ENCODE data around the gene NFATC2. TPM values are rescaled to one million over a fixed set of nuclear protein-coding genes. Genes with fewer than 3 reads are reported as not detected.

The NFATC2 gene
- total RNA-seq, 2 experiments from 2014 or later = 32.5 to 33.2 TPM

GRCh38 chr20:51493346-51493791 lies 49.1 kb downstream of the NFATC2 start:
- DNase-seq = peak in 3 of 14 experiments; percentile 23 to 70 (median 59)
- no peaks in the 10 kb centered on the region for H3K9me3 ChIP-seq (ENCODE audit: control insufficient read depth in 1 of 2, insufficient read depth in 1 of 2, low read length in 2 of 2)
- ChIA-PET CTCF (no interaction called here), POLR2A (interaction anchor here (1.3 to 3.1 kb wide), 4 partner anchors 16 to 48 kb away, joined by 4 to 22 read pairs (median 4); partner anchors contain the start of gene NFATC2)
- Mint-ChIP-seq H3K9me3 (no peaks in the 10 kb centered on the region), H3K4me1 (ENCODE audit: low read depth) (peaks cover 93% of the 10 kb centered on the region), H3K27me3 (no peaks in the 10 kb centered on the region), H3K27ac (peak overlapping the region; percentile 97), H3K4me3 (peak overlapping the region; percentile 50), H3K36me3 (ENCODE audit: low read depth) (peaks cover 42% of the 10 kb centered on the region)
- H3K4me3 ChIP-seq (ENCODE audit: low read length) = no peak overlapping the region
- peak; percentile 18 for ATAC-seq (ENCODE audit: poor library complexity)
- TF ChIP-seq, protein P1, sequence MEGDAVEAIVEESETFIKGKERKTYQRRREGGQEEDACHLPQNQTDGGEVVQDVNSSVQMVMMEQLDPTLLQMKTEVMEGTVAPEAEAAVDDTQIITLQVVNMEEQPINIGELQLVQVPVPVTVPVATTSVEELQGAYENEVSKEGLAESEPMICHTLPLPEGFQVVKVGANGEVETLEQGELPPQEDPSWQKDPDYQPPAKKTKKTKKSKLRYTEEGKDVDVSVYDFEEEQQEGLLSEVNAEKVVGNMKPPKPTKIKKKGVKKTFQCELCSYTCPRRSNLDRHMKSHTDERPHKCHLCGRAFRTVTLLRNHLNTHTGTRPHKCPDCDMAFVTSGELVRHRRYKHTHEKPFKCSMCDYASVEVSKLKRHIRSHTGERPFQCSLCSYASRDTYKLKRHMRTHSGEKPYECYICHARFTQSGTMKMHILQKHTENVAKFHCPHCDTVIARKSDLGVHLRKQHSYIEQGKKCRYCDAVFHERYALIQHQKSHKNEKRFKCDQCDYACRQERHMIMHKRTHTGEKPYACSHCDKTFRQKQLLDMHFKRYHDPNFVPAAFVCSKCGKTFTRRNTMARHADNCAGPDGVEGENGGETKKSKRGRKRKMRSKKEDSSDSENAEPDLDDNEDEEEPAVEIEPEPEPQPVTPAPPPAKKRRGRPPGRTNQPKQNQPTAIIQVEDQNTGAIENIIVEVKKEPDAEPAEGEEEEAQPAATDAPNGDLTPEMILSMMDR (IDR thresholded peaks at IDR 0.05) = no peak
- peak overlapping the region; percentile 62 to 71 for H3K27ac ChIP-seq (ENCODE audit: low read depth in 1 of 2, low read length in 2 of 2)
- H3K36me3 ChIP-seq (ENCODE audit: insufficient read depth, low read length) = peaks cover 16% of the 10 kb centered on the region
- H3K4me1 ChIP-seq (ENCODE audit: insufficient read depth, low read length) = peaks cover 87% of the 10 kb centered on the region
- no peaks in the 10 kb centered on the region for H3K27me3 ChIP-seq (ENCODE audit: control insufficient read depth in 1 of 2, insufficient read depth in 2 of 2, low read length in 2 of 2)
- intact Hi-C loops (cut with DNase I, micrococcal nuclease) = no loop called here

GRCh38 chr20:51492167-51493092 lies 50.1 kb downstream of the NFATC2 start:
- H3K4me3 ChIP-seq (ENCODE audit: low read length) = no peak overlapping the region
- Mint-ChIP-seq H3K27me3 (no peaks in the 10 kb centered on the region), H3K27ac (peak overlapping the region; percentile 97), H3K4me3 (peak overlapping the region; percentile 23), H3K36me3 (ENCODE audit: low read depth) (peaks cover 45% of the 10 kb centered on the region), H3K9me3 (no peaks in the 10 kb centered on the region), H3K4me1 (ENCODE audit: low read depth) (peaks cover 84% of the 10 kb centered on the region)
- intact Hi-C loops (cut with DNase I, micrococcal nuclease) = no loop called here
- TF ChIP-seq, protein P1 (IDR thresholded peaks at IDR 0.05) = no peak
- peak in 1 of 14 experiments; percentile 33 for DNase-seq
- H3K4me1 ChIP-seq (ENCODE audit: insufficient read depth, low read length) = peaks cover 84% of the 10 kb centered on the region
- ChIA-PET CTCF (interaction anchor here (0.9 kb wide), 1 partner anchor 10 kb away, joined by 4 read pairs; no protein-coding TSS in a partner anchor), POLR2A (interaction anchor here (1.2 to 3.1 kb wide), 3 partner anchors 8 to 49 kb away, joined by 3 to 22 read pairs (median 4); partner anchors contain the start of gene NFATC2)
- no peaks in the 10 kb centered on the region for H3K9me3 ChIP-seq (ENCODE audit: control insufficient read depth in 1 of 2, insufficient read depth in 1 of 2, low read length in 2 of 2)
- H3K36me3 ChIP-seq (ENCODE audit: insufficient read depth, low read length) = peaks cover 17% of the 10 kb centered on the region
- ATAC-seq (ENCODE audit: poor library complexity) = no peak
- H3K27me3 ChIP-seq (ENCODE audit: control insufficient read depth in 1 of 2, insufficient read depth in 2 of 2, low read length in 2 of 2) = no peaks in the 10 kb centered on the region
- H3K27ac ChIP-seq (ENCODE audit: low read depth in 1 of 2, low read length in 2 of 2) = no peak overlapping the region

- CTCF ChIA-PET = interaction anchor here (1.3 kb wide), 1 partner anchor 10 kb away, joined by 3 read pairs; no protein-coding TSS in a partner anchor
- DNase-seq = no peak
- Histone ChIP-seq H3K27ac (ENCODE audit: low read depth in 1 of 2, low read length in 2 of 2) (no peak overlapping the region), H3K27me3 (ENCODE audit: control insufficient read depth in 1 of 2, insufficient read depth in 2 of 2, low read length in 2 of 2) (no peaks in the 10 kb centered on the region), H3K9me3 (ENCODE audit: control insufficient read depth in 1 of 2, insufficient read depth in 1 of 2, low read length in 2 of 2) (no peaks in the 10 kb centered on the region), H3K4me1 (ENCODE audit: insufficient read depth, low read length) (peaks cover 77% of the 10 kb centered on the region), H3K4me3 (ENCODE audit: low read length) (no peak overlapping the region), H3K36me3 (ENCODE audit: insufficient read depth, low read length) (peaks cover 27% of the 10 kb centered on the region)
- TF ChIP-seq, protein P1 (IDR thresholded peaks at IDR 0.05) = no peak
- Mint-ChIP-seq H3K4me3 (no peak overlapping the region), H3K9me3 (no peaks in the 10 kb centered on the region), H3K27me3 (no peaks in the 10 kb centered on the region), H3K36me3 (ENCODE audit: low read depth) (peaks cover 52% of the 10 kb centered on the region), H3K4me1 (ENCODE audit: low read depth) (peaks cover 77% of the 10 kb centered on the region), H3K27ac (peak overlapping the region; percentile 97)
- ATAC-seq (ENCODE audit: poor library complexity) = no peak
- intact Hi-C loops (cut with DNase I, micrococcal nuclease) = no loop called here
- POLR2A ChIA-PET = interaction anchor here (1.5 kb wide), 1 partner anchor 10 kb away, joined by 4 read pairs; no protein-coding TSS in a partner anchor
Measured at GRCh38 chr20:51491393-51491792, 51.1 kb downstream of the NFATC2 start.
